IPS-NIHi7 (cell line): ENCODE results near the gene PPM1E.
"Not testable (repeated sequence)": the region's sequence is repeated elsewhere in the genome, so short reads cannot be mapped to it uniquely, and the experiment has no call there.

Experiments used
- DNase-seq: peaks from one replicate; pipeline ENCODE4 v3.0.0; 2012; ENCODE audit warnings: mixed read lengths; ENCODE audit errors: extremely low spot score

PPM1E gene

GRCh38 chr17:58755577-58756245 is at the start of gene PPM1E:
Gene PPM1E (plus strand): TSS chr17:58755854.
- peak; percentile 97 for DNase-seq

GRCh38 chr17:58706351-58707140 is 49.1 kb upstream of the PPM1E start:
- no peak for DNase-seq

- peak; percentile 17 for DNase-seq
Measured at GRCh38 chr17:58710948-58711552, 44.6 kb upstream of the PPM1E start.

GRCh38 chr17:58722274-58722673 is 33.4 kb upstream of the PPM1E start:
- DNase-seq: no peak

GRCh38 chr17:58722696-58723095 is 33.0 kb upstream of the PPM1E start:
- no peak for DNase-seq

- DNase-seq: no peak
Measured at GRCh38 chr17:58728798-58729197, 26.9 kb upstream of the PPM1E start.

GRCh38 chr17:58730937-58731336 is 24.7 kb upstream of the PPM1E start:
- no peak for DNase-seq

GRCh38 chr17:58734040-58734439 is 21.6 kb upstream of the PPM1E start:
- no peak for DNase-seq

- DNase-seq: no peak
Measured at GRCh38 chr17:58734811-58735210, 20.8 kb upstream of the PPM1E start.

GRCh38 chr17:58741121-58741625 is 14.5 kb upstream of the PPM1E start:
- DNase-seq: no peak

GRCh38 chr17:58747674-58748073 is 8.0 kb upstream of the PPM1E start:
- DNase-seq: no peak

GRCh38 chr17:58749627-58750026 is 6.0 kb upstream of the PPM1E start:
- DNase-seq: not testable (repeated sequence)

GRCh38 chr17:58753026-58753425 is 2.6 kb upstream of the PPM1E start:
- DNase-seq: no peak

GRCh38 chr17:58755269-58755576 is 431 bp upstream of the PPM1E start:
- no peak for DNase-seq

- DNase-seq: peak; percentile 32
Measured at GRCh38 chr17:58756246-58757161, 850 bp downstream of the PPM1E start.

GRCh38 chr17:58757162-58757613 is 1.5 kb downstream of the PPM1E start:
- no peak for DNase-seq

GRCh38 chr17:58758890-58759289 is 3.2 kb downstream of the PPM1E start:
- no peak for DNase-seq

GRCh38 chr17:58759522-58759921 is 3.9 kb downstream of the PPM1E start:
- no peak for DNase-seq

GRCh38 chr17:58760248-58760647 is 4.6 kb downstream of the PPM1E start:
- DNase-seq: no peak

GRCh38 chr17:58763263-58763662 is 7.6 kb downstream of the PPM1E start:
- DNase-seq: no peak

- no peak for DNase-seq
Measured at GRCh38 chr17:58764373-58764772, 8.7 kb downstream of the PPM1E start.

- DNase-seq: not testable (repeated sequence)
Measured at GRCh38 chr17:58778482-58778881, 22.8 kb downstream of the PPM1E start.
